GOT3 (cell line): Measurements from ENCODE around the gene KLRC2.
"Not testable (repeated sequence)": the region's sequence is repeated elsewhere in the genome, so short reads cannot be mapped to it uniquely, and the experiment has no call there.

Experiments used
- DNase-seq: peaks from one replicate; lab custom pipeline; 2025; ENCODE audit warnings: mixed read lengths; lab: John Stamatoyannopoulos, UW

The KLRC2 gene

GRCh38 chr12:10405294-10405693 is 30.5 kb downstream of the KLRC2 start:
- DNase-seq, result no peak

- no peak for DNase-seq
These were observed 31.0 kb downstream of the KLRC2 start for GRCh38 chr12:10404798-10405197.

GRCh38 chr12:10400829-10401228 is 35.0 kb downstream of the KLRC2 start:
- DNase-seq, result no peak

GRCh38 chr12:10398168-10398567 is 37.6 kb downstream of the KLRC2 start:
- no peak for DNase-seq

GRCh38 chr12:10397296-10397695 is 38.5 kb downstream of the KLRC2 start:
- no peak for DNase-seq

- not testable (repeated sequence) for DNase-seq
These were observed 39.6 kb downstream of the KLRC2 start for GRCh38 chr12:10396176-10396575.

- DNase-seq, result no peak
These were observed 40.3 kb downstream of the KLRC2 start for GRCh38 chr12:10395390-10395998.

- not testable (repeated sequence) for DNase-seq
These were observed 41.2 kb downstream of the KLRC2 start for GRCh38 chr12:10394531-10395152.

- DNase-seq, result no peak
These were observed 42.5 kb downstream of the KLRC2 start for GRCh38 chr12:10393291-10393690.

GRCh38 chr12:10392394-10392930 is 43.3 kb downstream of the KLRC2 start:
- no peak for DNase-seq

GRCh38 chr12:10390991-10391390 is 44.8 kb downstream of the KLRC2 start:
- DNase-seq, result not testable (repeated sequence)

- no peak for DNase-seq
These were observed 45.9 kb downstream of the KLRC2 start, which contains the start of gene KLRK1 for GRCh38 chr12:10389904-10390303. Gene KLRK1, minus strand, starts transcription at chr12:10390041. Its CDS starts 1,231 bp downstream, at chr12:10388810.

- no peak for DNase-seq
These were observed 47.0 kb downstream of the KLRC2 start for GRCh38 chr12:10388624-10389413.

GRCh38 chr12:10387498-10387897 is 48.3 kb downstream of the KLRC2 start:
- not testable (repeated sequence) for DNase-seq

GRCh38 chr12:10386857-10387256 is 49.0 kb downstream of the KLRC2 start:
- DNase-seq, result no peak

- DNase-seq, result no peak
These were observed 50.6 kb downstream of the KLRC2 start for GRCh38 chr12:10385166-10385613.

- DNase-seq, result no peak
These were observed 51.6 kb downstream of the KLRC2 start for GRCh38 chr12:10384191-10384590.

GRCh38 chr12:10381928-10382628 is 53.7 kb downstream of the KLRC2 start:
- no peak for DNase-seq
